ENCODE data around the gene TAF15. TPM values are rescaled to one million over a fixed set of nuclear protein-coding genes. Genes with fewer than 3 reads are reported as not detected.

TAF15 gene
- total RNA-seq, 5 donors from 2014 or later (not counting 1 experiment from before 2014, with no cell fraction given), result 186 to 228 (median 201) TPM

DNA sequence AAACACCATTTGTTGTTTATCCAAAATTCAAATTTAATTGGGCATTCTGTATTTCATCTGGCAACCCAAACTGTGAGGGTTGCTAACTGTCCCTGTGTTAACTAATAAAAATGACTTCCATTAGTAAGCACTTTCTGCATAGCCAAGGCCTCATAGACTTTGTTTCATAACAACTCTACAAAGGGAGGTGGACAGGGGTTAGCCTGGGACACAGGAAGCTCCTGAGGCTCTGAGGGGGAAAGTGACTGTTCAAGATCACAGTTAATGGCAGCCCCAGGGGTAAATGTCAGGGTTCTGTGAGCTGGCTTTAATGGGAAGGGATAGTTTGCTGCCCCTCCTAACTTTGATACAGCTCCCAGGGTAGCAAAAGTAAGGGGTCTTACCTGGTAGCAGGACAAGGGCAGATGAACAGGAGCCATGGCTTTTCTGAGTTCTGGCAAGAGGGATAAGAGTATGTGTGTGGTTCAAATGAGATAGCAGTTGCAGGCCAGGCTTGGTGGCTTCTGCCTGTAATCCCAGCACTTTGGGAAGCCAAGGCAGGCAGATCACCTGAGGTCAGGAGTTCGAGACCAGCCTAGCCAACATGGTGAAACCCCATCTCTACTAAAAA is 57.2 kb downstream of the TAF15 start:
- H3K4me3 Mint-ChIP-seq, result no peak overlapping the region
- H3K9me3 ChIP-seq, result no peaks in the 10 kb centered on the region
- H3K27me3 ChIP-seq (replicated peaks in 1 of 2; ENCODE audit: control insufficient read depth in 2 of 2, extremely low read depth in 1 of 2, insufficient read depth in 2 of 2, low read length in 1 of 2), result no peaks in the 10 kb centered on the region
- H3K4me3 ChIP-seq (ENCODE audit: control insufficient read depth in 1 of 2, extremely low read depth in 1 of 2, low read length in 1 of 2), result no peak overlapping the region
- peaks cover 6% of the 10 kb centered on the region for H3K36me3 Mint-ChIP-seq
- WGBS (ENCODE audit: insufficient coverage), result no CpG with 5 or more reads among the region's 1 CpG
- peaks cover 5 to 12% of the 10 kb centered on the region in 2 experiments for H3K4me1 ChIP-seq (ENCODE audit: control insufficient read depth in 1 of 2, extremely low read depth in 1 of 2, insufficient read depth in 2 of 2, low read length in 2 of 2)
- H3K9me3 Mint-ChIP-seq, result no peaks in the 10 kb centered on the region
- POLR2A ChIA-PET, result no interaction called here
- H3K27ac Mint-ChIP-seq, result no peak overlapping the region
- H3K4me1 Mint-ChIP-seq, result peaks cover 19 to 25% (median 23%) of the 10 kb centered on the region in 3 donors
- no peak for DNase-seq
- peaks cover 0 to 3% of the 10 kb centered on the region in 2 donors for H3K36me3 ChIP-seq (ENCODE audit: control insufficient read depth in 2 of 2, extremely low read depth in 1 of 2, insufficient read depth in 1 of 2, low read length in 1 of 2)
- H3K27me3 Mint-ChIP-seq, result no peaks in the 10 kb centered on the region
- CTCF ChIA-PET, result interaction anchor here in 1 of 2 donors (0.6 kb wide), 1 partner anchor 16 kb away, joined by 4 read pairs; no protein-coding TSS in a partner anchor
- ATAC-seq (replicated peaks in 1 of 4), result no peak
- no peak overlapping the region for H3K27ac ChIP-seq (ENCODE audit: low read length)

DNA sequence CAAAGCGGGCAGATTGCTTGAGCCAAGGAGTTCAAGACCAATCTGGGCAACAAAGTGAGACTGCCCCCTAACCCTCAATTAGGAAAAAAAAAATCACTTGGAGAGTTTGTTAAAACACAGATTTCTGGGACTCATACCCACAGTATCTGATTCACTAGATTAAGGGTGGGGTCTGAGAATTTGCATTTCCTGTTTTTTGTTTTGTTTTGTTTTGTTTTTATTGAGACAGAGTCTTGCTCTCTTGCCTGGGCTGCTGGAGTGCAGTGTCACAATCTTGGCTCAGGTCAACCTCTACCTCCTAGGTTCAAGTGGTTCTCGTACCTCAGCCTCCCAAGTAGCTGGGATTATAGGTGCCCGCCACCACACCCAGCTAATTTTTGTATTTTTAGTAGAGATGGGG is 58.3 kb downstream of the TAF15 start:
- Mint-ChIP-seq H3K36me3 (peaks cover 9% of the 10 kb centered on the region), H3K4me3 (no peak overlapping the region), H3K9me3 (no peaks in the 10 kb centered on the region), H3K4me1 (peaks cover 24 to 31% (median 30%) of the 10 kb centered on the region in 3 donors), H3K27ac (peak overlapping the region in 1 of 2 donors; percentile 25), H3K27me3 (no peaks in the 10 kb centered on the region)
- no peaks in the 10 kb centered on the region for H3K27me3 ChIP-seq (replicated peaks in 1 of 2; ENCODE audit: control insufficient read depth in 2 of 2, extremely low read depth in 1 of 2, insufficient read depth in 2 of 2, low read length in 1 of 2)
- CTCF ChIA-PET, result no interaction called here
- H3K4me1 ChIP-seq (ENCODE audit: control insufficient read depth in 1 of 2, extremely low read depth in 1 of 2, insufficient read depth in 2 of 2, low read length in 2 of 2), result peaks cover 7 to 21% of the 10 kb centered on the region in 2 experiments
- no peaks in the 10 kb centered on the region for H3K9me3 ChIP-seq
- DNase-seq, result no peak
- H3K36me3 ChIP-seq (ENCODE audit: control insufficient read depth in 2 of 2, extremely low read depth in 1 of 2, insufficient read depth in 1 of 2, low read length in 1 of 2), result peaks cover 3 to 5% of the 10 kb centered on the region in 2 donors
- H3K27ac ChIP-seq (ENCODE audit: low read length), result no peak overlapping the region
- WGBS (ENCODE audit: insufficient coverage), result 80% methylated on average over 1 of the region's 3 CpGs
- H3K4me3 ChIP-seq (ENCODE audit: control insufficient read depth in 1 of 2, extremely low read depth in 1 of 2, low read length in 1 of 2), result no peak overlapping the region
- POLR2A ChIA-PET, result no interaction called here
- ATAC-seq (replicated peaks in 1 of 4), result no peak

DNA sequence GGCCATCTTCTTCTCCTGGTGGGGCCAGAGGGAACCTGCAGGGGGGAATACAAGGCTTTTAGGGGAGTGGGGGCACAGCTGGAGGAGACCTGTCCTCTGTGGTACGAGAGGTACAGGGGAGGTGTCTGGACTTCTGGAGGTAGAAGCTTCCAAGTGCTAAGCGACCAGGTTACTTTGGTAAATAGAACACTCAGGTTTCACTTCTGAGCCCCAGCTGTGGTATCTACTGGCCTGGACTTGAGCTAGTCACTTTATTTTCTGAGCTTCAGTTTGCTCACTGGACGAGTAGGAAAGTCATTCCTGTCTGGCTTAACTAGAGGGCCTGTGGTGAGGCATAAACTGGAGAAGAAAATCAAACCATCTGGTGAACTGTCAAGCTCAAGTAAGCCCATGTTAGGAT is 59.5 kb downstream of the TAF15 start, which contains the start of gene HEATR9:
Gene HEATR9 (minus strand): TSS at position 155 of the 400 bp plus-strand sequence. CDS start 149 bp downstream, at position 6.
- Mint-ChIP-seq H3K4me1 (peaks cover 24 to 38% (median 36%) of the 10 kb centered on the region in 3 donors), H3K9me3 (no peaks in the 10 kb centered on the region), H3K27me3 (no peaks in the 10 kb centered on the region), H3K27ac (peak within 1 kb of the TSS; percentile 25 to 44), H3K4me3 (no peak within 1 kb of the TSS), H3K36me3 (peaks cover 4% of the 10 kb centered on the region)
- no peak within 1 kb of the TSS for H3K4me3 ChIP-seq (ENCODE audit: control insufficient read depth in 1 of 2, extremely low read depth in 1 of 2, low read length in 1 of 2)
- peaks cover 3 to 12% of the 10 kb centered on the region in 2 donors for H3K36me3 ChIP-seq (ENCODE audit: control insufficient read depth in 2 of 2, extremely low read depth in 1 of 2, insufficient read depth in 1 of 2, low read length in 1 of 2)
- H3K9me3 ChIP-seq, result no peaks in the 10 kb centered on the region
- H3K4me1 ChIP-seq (ENCODE audit: control insufficient read depth in 1 of 2, extremely low read depth in 1 of 2, insufficient read depth in 2 of 2, low read length in 2 of 2), result peaks cover 7 to 27% of the 10 kb centered on the region in 2 experiments
- 86% methylated on average over 3 of the region's 3 CpGs for WGBS (ENCODE audit: insufficient coverage)
- H3K27me3 ChIP-seq (replicated peaks in 1 of 2; ENCODE audit: control insufficient read depth in 2 of 2, extremely low read depth in 1 of 2, insufficient read depth in 2 of 2, low read length in 1 of 2), result no peaks in the 10 kb centered on the region
- DNase-seq, result no peak
- ChIA-PET CTCF (interaction anchor here in 1 of 2 donors (0.6 kb wide), 1 partner anchor 14 kb away, joined by 3 read pairs; no protein-coding TSS in a partner anchor), POLR2A (no interaction called here)
- ATAC-seq (replicated peaks in 1 of 4), result no peak
- no peak within 1 kb of the TSS for H3K27ac ChIP-seq (ENCODE audit: low read length)

DNA sequence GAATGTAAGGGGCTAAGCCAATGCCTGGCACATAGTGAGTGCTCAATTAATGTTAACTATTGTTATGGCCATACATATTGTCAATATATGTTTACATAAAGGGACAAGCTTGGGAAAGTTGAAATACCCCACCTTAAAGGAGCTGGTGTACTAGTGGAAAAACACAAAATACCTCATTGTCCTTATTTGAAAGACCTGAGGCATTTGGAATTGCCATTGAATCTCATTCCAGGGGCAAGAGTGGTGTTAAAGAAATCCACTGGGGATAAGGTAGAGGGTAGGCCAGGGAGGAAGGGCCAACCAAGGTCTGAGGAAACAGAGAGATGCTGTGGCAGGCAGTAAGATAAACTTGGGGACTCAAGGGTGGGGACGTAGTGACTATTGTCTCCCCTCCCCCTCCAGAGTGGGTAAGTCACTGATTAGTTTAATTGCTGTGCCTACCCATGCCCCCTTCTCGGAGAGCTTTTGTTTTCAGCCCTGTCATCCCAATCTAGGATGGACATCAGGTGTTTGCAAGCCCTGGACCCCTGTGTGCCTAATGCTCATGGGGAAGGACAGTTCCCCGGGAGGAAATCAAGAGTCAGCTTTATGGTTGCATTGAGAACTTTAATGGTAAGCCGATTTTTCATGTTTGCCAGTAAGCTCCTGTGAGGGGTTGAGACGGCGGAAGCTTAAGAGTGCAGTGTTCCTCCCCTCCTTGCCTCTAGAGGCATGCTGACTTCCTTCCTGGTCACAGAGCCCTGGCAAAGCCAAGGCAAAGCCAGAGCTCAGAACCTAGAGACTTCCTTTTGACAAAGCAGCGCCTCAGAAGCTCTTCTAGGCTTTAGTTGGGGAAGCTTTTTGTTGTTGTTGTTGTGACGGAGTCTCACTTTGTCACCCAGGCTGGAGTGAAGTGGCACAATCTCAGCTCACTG is 61.9 kb downstream of the TAF15 start:
- Histone ChIP-seq H3K4me1 (ENCODE audit: control insufficient read depth in 1 of 2, extremely low read depth in 1 of 2, insufficient read depth in 2 of 2, low read length in 2 of 2) (peaks cover 15 to 36% of the 10 kb centered on the region in 2 experiments), H3K36me3 (ENCODE audit: control insufficient read depth in 2 of 2, extremely low read depth in 1 of 2, insufficient read depth in 1 of 2, low read length in 1 of 2) (peaks cover 0 to 21% of the 10 kb centered on the region in 2 donors), H3K27ac (ENCODE audit: low read length) (no peak overlapping the region), H3K9me3 (no peaks in the 10 kb centered on the region), H3K4me3 (ENCODE audit: control insufficient read depth in 1 of 2, extremely low read depth in 1 of 2, low read length in 1 of 2) (no peak overlapping the region), H3K27me3 (replicated peaks in 1 of 2; ENCODE audit: control insufficient read depth in 2 of 2, extremely low read depth in 1 of 2, insufficient read depth in 2 of 2, low read length in 1 of 2) (no peaks in the 10 kb centered on the region)
- WGBS (ENCODE audit: insufficient coverage), result 37% methylated on average over 5 of the region's 8 CpGs
- Mint-ChIP-seq H3K27me3 (no peaks in the 10 kb centered on the region), H3K4me3 (no peak overlapping the region), H3K9me3 (no peaks in the 10 kb centered on the region), H3K27ac (peak overlapping the region; percentile 33 to 64), H3K36me3 (peaks cover 7% of the 10 kb centered on the region), H3K4me1 (peaks cover 31 to 44% (median 38%) of the 10 kb centered on the region in 3 donors)
- POLR2A ChIA-PET, result no interaction called here
- peak in 23 of 35 experiments; percentile 13 to 59 (median 34) for DNase-seq
- CTCF ChIA-PET, result interaction anchor here (0.6 to 1.3 kb wide), 9 partner anchors 9 to 1485 kb away, joined by 3 to 5 read pairs (median 3); partner anchors contain the start of gene CCL5 (in 1 of the 2)
- ATAC-seq (replicated peaks in 1 of 4), result peak; percentile 79 to 97 (median 92)

DNA sequence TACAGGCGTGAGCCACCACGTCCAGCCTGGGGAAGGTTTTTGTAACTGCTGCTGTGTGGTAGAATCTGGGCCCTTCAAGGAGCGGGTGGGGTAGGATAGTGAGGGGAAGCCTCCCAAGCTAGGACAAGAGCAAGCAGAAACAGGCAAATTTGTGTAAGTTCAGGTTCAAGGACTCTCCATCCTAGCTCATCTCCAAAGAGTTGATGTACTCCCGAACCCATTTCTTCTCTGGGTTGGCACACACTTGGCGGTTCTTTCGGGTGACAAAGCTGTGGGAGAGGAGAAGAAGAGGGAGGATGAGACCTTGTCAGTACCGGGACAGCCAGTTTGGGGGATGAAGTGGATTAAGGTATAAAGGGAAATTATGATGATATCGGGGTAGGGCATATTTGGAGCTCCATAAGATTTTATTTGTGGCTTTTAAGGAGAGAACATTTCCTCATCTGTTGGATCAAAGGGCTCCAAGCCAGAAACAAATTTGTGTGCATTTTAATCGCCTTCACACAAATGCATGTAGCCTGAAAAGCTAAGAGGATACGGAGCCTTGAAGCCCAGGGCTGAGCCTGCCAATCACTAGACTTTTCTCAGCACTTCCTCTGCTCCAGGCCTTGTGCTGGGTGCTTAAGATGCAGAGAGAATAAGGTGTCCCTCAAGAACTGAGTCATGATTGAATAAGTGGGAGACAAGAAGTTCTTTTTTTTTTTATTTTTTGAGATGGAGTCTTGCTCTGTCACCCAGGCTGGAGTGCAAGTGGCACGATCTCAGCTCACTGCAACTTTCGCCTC is 63.1 kb downstream of the TAF15 start:
- no peak overlapping the region for H3K27ac ChIP-seq (ENCODE audit: low read length)
- WGBS (ENCODE audit: insufficient coverage), result 100% methylated on average over 5 of the region's 12 CpGs
- DNase-seq, result no peak
- no peak overlapping the region for H3K4me3 ChIP-seq (ENCODE audit: control insufficient read depth in 1 of 2, extremely low read depth in 1 of 2, low read length in 1 of 2)
- CTCF ChIA-PET, result interaction anchor here (0.7 to 1.2 kb wide), 2 partner anchors 10 to 12 kb away, joined by 3 read pairs; no protein-coding TSS in a partner anchor
- Mint-ChIP-seq H3K27me3 (no peaks in the 10 kb centered on the region), H3K27ac (peak overlapping the region in 1 of 2 donors; percentile 41), H3K4me1 (peaks cover 37 to 46% (median 41%) of the 10 kb centered on the region in 3 donors), H3K9me3 (no peaks in the 10 kb centered on the region), H3K4me3 (no peak overlapping the region), H3K36me3 (peaks cover 15% of the 10 kb centered on the region)
- no peaks in the 10 kb centered on the region for H3K9me3 ChIP-seq
- ATAC-seq (replicated peaks in 1 of 4), result no peak
- no peaks in the 10 kb centered on the region for H3K27me3 ChIP-seq (replicated peaks in 1 of 2; ENCODE audit: control insufficient read depth in 2 of 2, extremely low read depth in 1 of 2, insufficient read depth in 2 of 2, low read length in 1 of 2)
- POLR2A ChIA-PET, result interaction anchor here in 1 of 2 donors (0.6 kb wide), 1 partner anchor 22 kb away, joined by 3 read pairs; no protein-coding TSS in a partner anchor
- H3K4me1 ChIP-seq (ENCODE audit: control insufficient read depth in 1 of 2, extremely low read depth in 1 of 2, insufficient read depth in 2 of 2, low read length in 2 of 2), result peaks cover 22 to 42% of the 10 kb centered on the region in 2 experiments
- peaks cover 0 to 26% of the 10 kb centered on the region in 2 donors for H3K36me3 ChIP-seq (ENCODE audit: control insufficient read depth in 2 of 2, extremely low read depth in 1 of 2, insufficient read depth in 1 of 2, low read length in 1 of 2)
